Heart right ventricle (tissue), 16 donors: ENCODE results near the gene ARL8A. TPM values are rescaled to one million over a fixed set of nuclear protein-coding genes. Genes with fewer than 3 reads are reported as not detected.
"Not testable (repeated sequence)": the region's sequence is repeated elsewhere in the genome, so short reads cannot be mapped to it uniquely, and the experiment has no call there.

ENCODE experiments used
- ATAC-seq, 8 donors: fragments of 200-7000 bp; cut with Tn5 transposase; one replicate each; pipeline ENCODE4 v1.9.1; 2020; ENCODE audit warnings: mild to moderate bottlenecking in 8 of 8, moderate library complexity in 8 of 8, moderate number of reproducible peaks in 1 of 8
- DNase-seq, 2 donors: peaks; one replicate each; pipeline ENCODE4 v3.0.0-alpha.2; 2020
- H3K27ac ChIP-seq, 10 donors: fragments of 200-600 bp; sonication (generic) in 2 of 10; one replicate each; pipeline versions ENCODE4 v1.5.0 to v1.8.0; 2020 to 2022; ENCODE audit warnings: mild to moderate bottlenecking in 3 of 10
- H3K27me3 ChIP-seq, 7 donors: fragments of 200-600 bp; one replicate each; pipeline ENCODE4 v1.8.0; 2021 to 2022; ENCODE audit warnings: mild to moderate bottlenecking in 2 of 7
- H3K36me3 ChIP-seq, 9 donors: fragments of 200-600 bp; sonication (generic) in 1 of 9; one replicate each; pipeline versions ENCODE4 v1.5.0 to v1.8.0; 2020 to 2022; ENCODE audit warnings: mild to moderate bottlenecking in 2 of 9
- H3K4me1 ChIP-seq, 9 donors: fragments of 200-600 bp; sonication (generic) in 1 of 9; one replicate each; pipeline versions ENCODE4 v1.5.0 to v1.8.0; 2020 to 2022; ENCODE audit warnings: mild to moderate bottlenecking in 4 of 9
- H3K4me3 ChIP-seq, 10 donors: fragments of 200-600 bp; sonication (generic) in 2 of 10; one replicate each; pipeline versions ENCODE4 v1.5.0 to v1.8.0; 2020 to 2022; ENCODE audit warnings: mild to moderate bottlenecking in 7 of 10, moderate library complexity in 2 of 10
- H3K9me3 ChIP-seq, 11 donors: fragments of 200-600 bp in 10 of 11; sonication (generic) in 2 of 11; one replicate each; pipeline versions ENCODE4 v1.5.0 to v1.8.0; 2013 to 2022; ENCODE audit warnings: mild to moderate bottlenecking in 2 of 11, control low read depth in 1 of 11, moderate library complexity in 1 of 11
- CTCF ChIP-seq, 9 donors: fragments of 200-600 bp; sonication (generic) in 2 of 9; IDR thresholded peaks; one replicate each; pipeline versions ENCODE4 v1.5.0 to v1.8.0; 2021 to 2022; ENCODE audit warnings: antibody characterized with exemption in 9 of 9, mild to moderate bottlenecking in 5 of 9, moderate library complexity in 1 of 9
- WGBS, 2 donors: extraction: QIAGEN DNeasy Blood & Tissue Kit; methylation state at CpG; one replicate each; pipeline ENCODE4 v1.1.7; 2013; ENCODE audit warnings: inconsistent platforms in 1 of 2; 5-methylcytosine and 5-hydroxymethylcytosine counted together
- intact Hi-C, 10 donors: fragments of 100-400 bp; cut with DNase I; formaldehyde crosslinking; loops; one replicate each; pipeline versions ENCODE4 v1.11.1 to v1.14.2; 2022
- polyA plus RNA-seq, 2 donors: library from polyadenylated mRNA; stranded (reverse); fragments of 200-250 nt; gene quantifications; one replicate each; pipeline ENCODE4 v1.2.3, GENCODE V29; 2013
- total RNA-seq, 10 donors: library from RNA; stranded (reverse); fragmentation: NEBNext Ultra II Directional in 3 of 10; extraction: Animal tissue kit (Norgen Biotek cat#: 25700) in 3 of 10; gene quantifications; one replicate each; pipeline versions ENCODE4 v1.2.1 to v1.2.4, GENCODE V29; 2021 to 2023
- donor health status: Arrhythmogenic right ventricular cardiomyopathy.
- donor health status: ischemic (EF 13 %, LVEDD 7.1; RV severe dilation, severe dysfunction).
- donor health status: healthy with polysubstance abuse.
- donor health status: DM: no; HTN: yes; CAD: no.
- donor health status: DM: no; HTN: no; CAD: no.
- donor health status: ischemic (EF 25% LVEDD 6.9; RV normal size, moderate dysfunction).
- donor health status: ischemic (EF 25% LVEDD 5.7; RV mildly dilated, moderate dysfunction).
- donor health status: healthy.
- donor health status: DM: yes; HTN: yes; CAD: no.
- donor health status: Ischemic cardiomyopathy.
- donor health status: ischemic (EF 35%, LVEDD 5.7; RV mildly dilated, moderate dysfunction).
- donor health status: nonischemic (EF 11% LVEDD 7.7; RV severe dilation, severe dysfunction).
- donor health status: DM: yes; HTN: yes; CAD: no.
- donor health status: PGD.
- donor health status: ischemic (EF 29% LVEDD 5.4; RV normal size, mild dysfunction).
- donor health status: nonischemic (EF 23%, LVEDD 6.1; RV moderate dilation, normal function).

The ARL8A gene
- total and polyA plus RNA-seq, 12 donors: 21.5 to 92.7 (median 78.0) TPM

GRCh38 chr1:202182040-202182877, 37.7 kb upstream of the ARL8A start:
- Histone ChIP-seq H3K27ac (no peak overlapping the region), H3K27me3 (peaks cover 0 to 24% (median 6%) of the 10 kb centered on the region in 7 donors), H3K4me3 (no peak overlapping the region), H3K4me1 (peaks cover 0 to 6% (median 0%) of the 10 kb centered on the region in 9 donors), H3K9me3 (no peaks in the 10 kb centered on the region), H3K36me3 (no peaks in the 10 kb centered on the region)
- ATAC-seq (no peak), DNase-seq (no peak)
- 86 to 92% methylated on average over 8 of the region's 8 CpGs for WGBS, 2 donors
- intact Hi-C loops: loop anchor here in 1 of 10 donors (5.0 kb wide), 1 partner anchor 535 kb away; no protein-coding TSS in a partner anchor
- no peak for TF ChIP-seq CTCF (IDR thresholded peaks at IDR 0.05)

GRCh38 chr1:202181586-202181985, 37.0 kb upstream of the ARL8A start:
- DNase-seq: no peak
- Histone ChIP-seq H3K36me3 (no peaks in the 10 kb centered on the region), H3K4me3 (no peak overlapping the region), H3K27ac (no peak overlapping the region), H3K27me3 (peaks cover 0 to 24% (median 6%) of the 10 kb centered on the region in 7 donors), H3K9me3 (no peaks in the 10 kb centered on the region), H3K4me1 (peaks cover 0 to 6% (median 0%) of the 10 kb centered on the region in 9 donors)
- no peak for ATAC-seq
- TF ChIP-seq CTCF (IDR thresholded peaks at IDR 0.05): no peak
- WGBS, 2 donors: 87 to 90% methylated on average over 7 of the region's 7 CpGs
- intact Hi-C loops: loop anchor here in 1 of 10 donors (5.0 kb wide), 1 partner anchor 536 kb away; no protein-coding TSS in a partner anchor

- DNase-seq, H3K27ac ChIP-seq, H3K9me3 ChIP-seq, ATAC-seq, H3K4me3 ChIP-seq, H3K4me1 ChIP-seq, H3K36me3 ChIP-seq: not testable (repeated sequence)
- intact Hi-C loops: loop anchor here in 1 of 10 donors (5.0 kb wide), 1 partner anchor 537 kb away; no protein-coding TSS in a partner anchor
- WGBS, 2 donors: 58 to 72% methylated on average over 2 of the region's 2 CpGs
- H3K27me3 ChIP-seq: peaks cover 0 to 22% (median 4%) of the 10 kb centered on the region in 7 donors
Measured at GRCh38 chr1:202180751-202181139, 36.2 kb upstream of the ARL8A start.

- DNase-seq: no peak
- 70 to 84% methylated on average over 19 of the region's 19 CpGs for WGBS, 2 donors
- H3K27me3 ChIP-seq: peaks cover 0 to 17% (median 4%) of the 10 kb centered on the region in 7 donors
Measured at GRCh38 chr1:202179828-202180750, 35.6 kb upstream of the ARL8A start.

More at GRCh38 chr1:202179828-202180750, 35.6 kb upstream of the ARL8A start:
- peaks cover 0 to 6% (median 0%) of the 10 kb centered on the region in 9 donors for H3K4me1 ChIP-seq
- TF ChIP-seq CTCF (IDR thresholded peaks at IDR 0.05): no peak
- no peaks in the 10 kb centered on the region for H3K36me3 ChIP-seq
- intact Hi-C loops: loop anchor here in 1 of 10 donors (5.0 kb wide), 1 partner anchor 537 kb away; no protein-coding TSS in a partner anchor
- no peak overlapping the region for H3K4me3 ChIP-seq
- H3K27ac ChIP-seq: no peak overlapping the region
- no peaks in the 10 kb centered on the region for H3K9me3 ChIP-seq
- no peak for ATAC-seq
